Transverse colon (tissue), 4 donors: ENCODE results near the gene RSPH3.

Source experiments
- CTCF ChIP-seq, 5 experiments: fragments of 200-600 bp in 3 of 5; fragments of 450-650 bp in 2 of 5; sonication (generic) in 3 of 5; IDR thresholded peaks; 1 replicate in 2 of 5; 2 replicates in 3 of 5; pipeline ENCODE4 v1.5.1; 2016 to 2017; ENCODE audit warnings: antibody characterized with exemption in 5 of 5, inconsistent platforms in 3 of 5, mild to moderate bottlenecking in 2 of 5, moderate library complexity in 1 of 5
- EP300 ChIP-seq: sonication (generic); formaldehyde crosslinking; IDR thresholded peaks from one replicate; pipeline ENCODE4 v1.6.1; 2017; ENCODE audit warnings: antibody characterized with exemption, low read depth
- POLR2A ChIP-seq: fragments of 450-650 bp; IDR thresholded peaks from one replicate; pipeline ENCODE4 v1.6.1; 2016; ENCODE audit warnings: antibody characterized with exemption, mild to moderate bottlenecking, moderate library complexity
- POLR2AphosphoS5 ChIP-seq, 3 donors: sonication (generic); formaldehyde crosslinking; IDR thresholded peaks; one replicate each; pipeline ENCODE4 v1.6.1; 2016; ENCODE audit warnings: antibody characterized with exemption in 3 of 3

- no peak for TF ChIP-seq CTCF (IDR thresholded peaks at IDR 0.05)
- no peak for TF ChIP-seq EP300
- TF ChIP-seq POLR2AphosphoS5 (IDR thresholded peaks at IDR 0.05), result no peak
- TF ChIP-seq POLR2A, result no peak
Measured at GRCh38 chr6:158960026-158960425, 40.0 kb downstream of the RSPH3 start.
